OCI-LY7 (cell line): ENCODE data around the gene EPAS1.

Experiments
- EZH2phosphoT487 ChIP-seq: fragments of 200-600 bp; sonication (generic); IDR thresholded peaks from 2 replicates; pipeline ENCODE4 v1.6.1; 2018; ENCODE audit warnings: low read depth, borderline replicate concordance, mild to moderate bottlenecking, mixed run types, antibody characterized with exemption, low read length, moderate library complexity, mixed read lengths
- TF ChIP-seq, protein P1 (sequence below): fragments of 200-600 bp; sonication (generic); conservative IDR thresholded peaks from 2 replicates; pipeline ENCODE4 v1.5.1; 2014; ENCODE audit warnings: mild to moderate bottlenecking, antibody characterized with exemption, low read length, moderate library complexity, mixed read lengths

- TF ChIP-seq, protein P1, sequence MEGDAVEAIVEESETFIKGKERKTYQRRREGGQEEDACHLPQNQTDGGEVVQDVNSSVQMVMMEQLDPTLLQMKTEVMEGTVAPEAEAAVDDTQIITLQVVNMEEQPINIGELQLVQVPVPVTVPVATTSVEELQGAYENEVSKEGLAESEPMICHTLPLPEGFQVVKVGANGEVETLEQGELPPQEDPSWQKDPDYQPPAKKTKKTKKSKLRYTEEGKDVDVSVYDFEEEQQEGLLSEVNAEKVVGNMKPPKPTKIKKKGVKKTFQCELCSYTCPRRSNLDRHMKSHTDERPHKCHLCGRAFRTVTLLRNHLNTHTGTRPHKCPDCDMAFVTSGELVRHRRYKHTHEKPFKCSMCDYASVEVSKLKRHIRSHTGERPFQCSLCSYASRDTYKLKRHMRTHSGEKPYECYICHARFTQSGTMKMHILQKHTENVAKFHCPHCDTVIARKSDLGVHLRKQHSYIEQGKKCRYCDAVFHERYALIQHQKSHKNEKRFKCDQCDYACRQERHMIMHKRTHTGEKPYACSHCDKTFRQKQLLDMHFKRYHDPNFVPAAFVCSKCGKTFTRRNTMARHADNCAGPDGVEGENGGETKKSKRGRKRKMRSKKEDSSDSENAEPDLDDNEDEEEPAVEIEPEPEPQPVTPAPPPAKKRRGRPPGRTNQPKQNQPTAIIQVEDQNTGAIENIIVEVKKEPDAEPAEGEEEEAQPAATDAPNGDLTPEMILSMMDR: no peak
- no peak for TF ChIP-seq EZH2phosphoT487
These were observed 21.6 kb downstream of the EPAS1 start for GRCh38 chr2:46318579-46319460.
